H1 (cell line): ENCODE results near the gene DNAJB12.

Experiments used
- ASH2L ChIP-seq: fragments of 200-600, 300-600 bp; sonication (generic); IDR thresholded peaks from one replicate; pipeline ENCODE4 v1.7.1; 2017; ENCODE audit warnings: low read length
- CEBPB ChIP-seq: IDR thresholded peaks from 2 replicates; pipeline ENCODE4 v1.6.1; 2012; ENCODE audit warnings: low read depth, low read length
- EZH2 ChIP-seq: fragments of 200-600 bp; sonication (generic); IDR thresholded peaks from 2 replicates; pipeline ENCODE4 v1.7.1; 2012; ENCODE audit warnings: low read depth, mild to moderate bottlenecking, moderate library complexity, low read length, inconsistent platforms; ENCODE audit not compliant: severe bottlenecking
- JUN ChIP-seq: IDR thresholded peaks from 2 replicates; pipeline ENCODE4 v1.6.1; 2011; ENCODE audit warnings: low read depth, mild to moderate bottlenecking, improper control_type of control experiment, low read length
- POLR2A ChIP-seq, 2 experiments: IDR thresholded peaks; 1 replicate in 1 of 2; 2 replicates in 1 of 2; pipeline ENCODE4 v1.6.1; 2011; ENCODE audit warnings: low read depth in 2 of 2, low read length in 2 of 2, mild to moderate bottlenecking in 2 of 2; ENCODE audit errors: control extremely low read depth in 1 of 2
- POU5F1 ChIP-seq: IDR thresholded peaks from 2 replicates; pipeline ENCODE4 v1.6.1; 2011; ENCODE audit warnings: low read depth, mild to moderate bottlenecking, low read length, moderate library complexity
- SIN3A ChIP-seq, 2 experiments: IDR thresholded peaks in 1 of 2; conservative IDR thresholded peaks in 1 of 2; 2 replicates each; pipeline ENCODE4 v1.6.1; 2011 to 2012; ENCODE audit warnings: low read length in 2 of 2, improper control_type of control experiment in 1 of 2, low read depth in 1 of 2, mild to moderate bottlenecking in 1 of 2
- TF ChIP-seq, protein P1 (sequence below), 3 experiments: IDR thresholded peaks; 1 replicate in 2 of 3; 2 replicates in 1 of 3; pipeline versions ENCODE4 v1.5.1 to v1.6.1; 2011; ENCODE audit warnings: low read length in 3 of 3, mild to moderate bottlenecking in 3 of 3, inconsistent platforms in 2 of 3, low read depth in 1 of 3, moderate library complexity in 1 of 3; ENCODE audit not compliant: insufficient read depth in 1 of 3; ENCODE audit errors: control extremely low read depth in 1 of 3
- TF ChIP-seq, protein P2 (sequence below): IDR thresholded peaks from 2 replicates; pipeline ENCODE4 v1.6.1; 2011; ENCODE audit warnings: low read length, improper control_type of control experiment
- TF ChIP-seq, protein P3 (sequence below): IDR thresholded peaks from 2 replicates; pipeline ENCODE4 v1.6.1; 2012; ENCODE audit warnings: inconsistent platforms

DNA sequence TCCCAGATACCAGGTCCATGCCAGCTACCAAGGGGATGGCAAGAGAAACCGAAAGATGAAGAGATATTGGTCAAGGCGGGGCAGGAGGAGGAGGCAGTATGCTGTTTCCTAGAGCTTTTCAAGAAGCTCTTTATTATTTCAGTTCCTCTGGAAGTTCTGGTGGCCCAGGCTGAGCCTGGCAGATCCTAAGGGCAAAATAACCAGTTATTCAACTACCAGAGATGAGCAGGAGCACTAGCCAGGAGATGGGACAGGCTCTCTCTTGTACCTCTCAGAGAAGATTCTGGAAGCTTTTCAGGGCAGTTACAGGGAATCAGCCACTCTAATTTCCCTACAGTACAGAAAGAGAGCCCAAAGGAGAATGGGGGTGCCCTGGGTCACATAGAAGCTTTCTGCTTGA lies 5.3 kb downstream of the DNAJB12 start:
- TF ChIP-seq EZH2 (no peak), ASH2L (no peak), POLR2A (IDR thresholded peaks at IDR 0.05; ENCODE audit: control extremely low read depth in 1 of 2, low read depth in 2 of 2, low read length in 2 of 2) (no peak), JUN (no peak), POU5F1 (no peak), SIN3A (conservative IDR thresholded peaks at IDR 0.05 in 1 of 2, IDR thresholded peaks at IDR 0.05 in 1 of 2; ENCODE audit: low read depth in 1 of 2, low read length in 2 of 2) (no peak), CEBPB (no peak)
- TF ChIP-seq, protein P1, sequence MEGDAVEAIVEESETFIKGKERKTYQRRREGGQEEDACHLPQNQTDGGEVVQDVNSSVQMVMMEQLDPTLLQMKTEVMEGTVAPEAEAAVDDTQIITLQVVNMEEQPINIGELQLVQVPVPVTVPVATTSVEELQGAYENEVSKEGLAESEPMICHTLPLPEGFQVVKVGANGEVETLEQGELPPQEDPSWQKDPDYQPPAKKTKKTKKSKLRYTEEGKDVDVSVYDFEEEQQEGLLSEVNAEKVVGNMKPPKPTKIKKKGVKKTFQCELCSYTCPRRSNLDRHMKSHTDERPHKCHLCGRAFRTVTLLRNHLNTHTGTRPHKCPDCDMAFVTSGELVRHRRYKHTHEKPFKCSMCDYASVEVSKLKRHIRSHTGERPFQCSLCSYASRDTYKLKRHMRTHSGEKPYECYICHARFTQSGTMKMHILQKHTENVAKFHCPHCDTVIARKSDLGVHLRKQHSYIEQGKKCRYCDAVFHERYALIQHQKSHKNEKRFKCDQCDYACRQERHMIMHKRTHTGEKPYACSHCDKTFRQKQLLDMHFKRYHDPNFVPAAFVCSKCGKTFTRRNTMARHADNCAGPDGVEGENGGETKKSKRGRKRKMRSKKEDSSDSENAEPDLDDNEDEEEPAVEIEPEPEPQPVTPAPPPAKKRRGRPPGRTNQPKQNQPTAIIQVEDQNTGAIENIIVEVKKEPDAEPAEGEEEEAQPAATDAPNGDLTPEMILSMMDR (IDR thresholded peaks at IDR 0.05; ENCODE audit: control extremely low read depth in 1 of 3, insufficient read depth in 1 of 3, low read depth in 1 of 3, low read length in 3 of 3): no peak
- TF ChIP-seq, protein P2, sequence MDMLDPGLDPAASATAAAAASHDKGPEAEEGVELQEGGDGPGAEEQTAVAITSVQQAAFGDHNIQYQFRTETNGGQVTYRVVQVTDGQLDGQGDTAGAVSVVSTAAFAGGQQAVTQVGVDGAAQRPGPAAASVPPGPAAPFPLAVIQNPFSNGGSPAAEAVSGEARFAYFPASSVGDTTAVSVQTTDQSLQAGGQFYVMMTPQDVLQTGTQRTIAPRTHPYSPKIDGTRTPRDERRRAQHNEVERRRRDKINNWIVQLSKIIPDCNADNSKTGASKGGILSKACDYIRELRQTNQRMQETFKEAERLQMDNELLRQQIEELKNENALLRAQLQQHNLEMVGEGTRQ: no peak
- TF ChIP-seq, protein P3, sequence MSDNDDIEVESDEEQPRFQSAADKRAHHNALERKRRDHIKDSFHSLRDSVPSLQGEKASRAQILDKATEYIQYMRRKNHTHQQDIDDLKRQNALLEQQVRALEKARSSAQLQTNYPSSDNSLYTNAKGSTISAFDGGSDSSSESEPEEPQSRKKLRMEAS: no peak
